Colonic mucosa (tissue), 4 donors: ENCODE data around the gene TUBG2. TPM values are rescaled to one million over a fixed set of nuclear protein-coding genes. Genes with fewer than 3 reads are reported as not detected.
A peak's percentile ranks its signal among the peaks of the same experiment; 100 is the strongest.
"Not testable (repeated sequence)": the region's sequence is repeated elsewhere in the genome, so short reads cannot be mapped to it uniquely, and the experiment has no call there.

Source experiments
- DNase-seq: peaks from one replicate; pipeline ENCODE4 v3.0.0-alpha.2; 2020
- H3K27ac ChIP-seq: fragments of 200-600 bp; one replicate; pipeline ENCODE4 v1.8.0; 2021
- H3K27me3 ChIP-seq: fragments of 200-600 bp; one replicate; pipeline ENCODE4 v1.8.0; 2021
- H3K36me3 ChIP-seq: fragments of 200-600 bp; one replicate; pipeline ENCODE4 v1.8.0; 2021
- H3K4me1 ChIP-seq: fragments of 200-600 bp; one replicate; pipeline ENCODE4 v1.8.0; 2021; ENCODE audit warnings: mild to moderate bottlenecking
- H3K4me3 ChIP-seq: fragments of 200-600 bp; one replicate; pipeline ENCODE4 v1.8.0; 2021
- H3K9ac ChIP-seq, 2 donors: one replicate each; pipeline ENCODE4 v1.7.0; 2013; ENCODE audit warnings: control low read depth in 2 of 2, low read depth in 2 of 2, low read length in 2 of 2
- H3K9me3 ChIP-seq: fragments of 200-600 bp; one replicate; pipeline ENCODE4 v1.8.0; 2021
- CTCF ChIP-seq: fragments of 200-600 bp; IDR thresholded peaks from one replicate; pipeline ENCODE4 v1.8.0; 2022; ENCODE audit warnings: antibody characterized with exemption, mild to moderate bottlenecking
- intact Hi-C: fragments of 100-400 bp; cut with DNase I; formaldehyde crosslinking; loops from one replicate; pipeline ENCODE4 v1.14.1; 2022
- total RNA-seq, 2 donors: library from RNA; stranded (reverse); fragmentation: NEBNext Ultra II Directional in 1 of 2; extraction: Animal tissue kit (Norgen Biotek cat#: 25700) in 1 of 2; gene quantifications; one replicate each; pipeline ENCODE4 v1.2.1, GENCODE V29; 2021
- donor health status: healthy.
- donor health status: DM: no; HTN: no; CAD: no.
- donor health status: DM: no; HTN: no; CAD: no.

The TUBG2 gene
- total RNA-seq: 1 to 10 TPM; 5.6 to 7.7 TPM

GRCh38 chr17:42659079-42659931 lies at the start of gene TUBG2:
Gene TUBG2, plus strand, starts transcription at chr17:42659284. Its CDS starts 220 bp downstream, at chr17:42659504.
- Histone ChIP-seq H3K36me3 (no peaks in the 10 kb centered on the region), H3K27me3 (no peaks in the 10 kb centered on the region), H3K9ac (peak within 1 kb of the TSS; percentile 72 to 77), H3K4me1 (no peaks in the 10 kb centered on the region), H3K4me3 (peak within 1 kb of the TSS; percentile 55), H3K9me3 (no peaks in the 10 kb centered on the region), H3K27ac (peak within 1 kb of the TSS; percentile 18)
- peak; percentile 86 for DNase-seq
- TF ChIP-seq CTCF: no peak
- intact Hi-C loops: no loop called here

GRCh38 chr17:42609814-42610801 lies 49.0 kb upstream of the TUBG2 start:
- intact Hi-C loops: loop anchor here (5.0 kb wide), 1 partner anchor 62 kb away; no protein-coding TSS in a partner anchor
- not testable (repeated sequence) for H3K27me3 ChIP-seq, H3K9me3 ChIP-seq, H3K4me1 ChIP-seq, H3K36me3 ChIP-seq
- peak; percentile 30 for DNase-seq
- H3K27ac ChIP-seq: peak overlapping the region; percentile 95
- peak overlapping the region; percentile 82 for H3K4me3 ChIP-seq
- peak overlapping the region; percentile 83 to 96 for H3K9ac ChIP-seq

GRCh38 chr17:42612013-42612412 lies 47.1 kb upstream of the TUBG2 start:
- H3K9ac ChIP-seq: no peak overlapping the region
- H3K27ac ChIP-seq: no peak overlapping the region
- no peak overlapping the region for H3K4me3 ChIP-seq
- intact Hi-C loops: no loop called here
- no peak for TF ChIP-seq CTCF
- H3K27me3 ChIP-seq: no peaks in the 10 kb centered on the region
- H3K9me3 ChIP-seq: no peaks in the 10 kb centered on the region
- peaks cover 2% of the 10 kb centered on the region for H3K4me1 ChIP-seq
- H3K36me3 ChIP-seq: peaks cover 5% of the 10 kb centered on the region
- no peak for DNase-seq

GRCh38 chr17:42613699-42614295 lies 45.3 kb upstream of the TUBG2 start:
- no peaks in the 10 kb centered on the region for H3K9me3 ChIP-seq
- H3K36me3 ChIP-seq: peaks cover 5% of the 10 kb centered on the region
- no peak for TF ChIP-seq CTCF
- no peak overlapping the region for H3K9ac ChIP-seq
- H3K27me3 ChIP-seq: no peaks in the 10 kb centered on the region
- no peak overlapping the region for H3K27ac ChIP-seq
- H3K4me3 ChIP-seq: no peak overlapping the region
- DNase-seq: no peak
- H3K4me1 ChIP-seq: no peaks in the 10 kb centered on the region
- intact Hi-C loops: no loop called here

GRCh38 chr17:42617956-42618431 lies 41.1 kb upstream of the TUBG2 start:
- Histone ChIP-seq H3K36me3 (peaks cover 5% of the 10 kb centered on the region), H3K9me3 (no peaks in the 10 kb centered on the region), H3K27ac (no peak overlapping the region), H3K4me3 (no peak overlapping the region), H3K4me1 (no peaks in the 10 kb centered on the region), H3K9ac (peak overlapping the region in 1 of 2 donors; percentile 12), H3K27me3 (no peaks in the 10 kb centered on the region)
- no peak for DNase-seq
- intact Hi-C loops: no loop called here
- TF ChIP-seq CTCF: no peak
